Lung (tissue), 12 donors: ENCODE results near the gene APOL1. TPM values are rescaled to one million over a fixed set of nuclear protein-coding genes. Genes with fewer than 3 reads are reported as not detected.
"Not testable (repeated sequence)": the region's sequence is repeated elsewhere in the genome, so short reads cannot be mapped to it uniquely, and the experiment has no call there.

Experiments used
- ATAC-seq: fragments of 200-7000 bp; cut with Tn5 transposase; one replicate; pipeline ENCODE4 v1.9.1; 2020; ENCODE audit warnings: moderate number of reproducible peaks; ENCODE audit not compliant: insufficient read depth, low FRiP score
- DNase-seq, 3 donors: peaks; one replicate each; pipeline ENCODE4 v3.0.0-alpha.2; 2013 to 2017
- H3K27ac ChIP-seq, 2 donors: one replicate each; pipeline ENCODE4 v1.5.1; 2013; ENCODE audit warnings: mild to moderate bottlenecking in 2 of 2, moderate library complexity in 2 of 2, control low read depth in 1 of 2, inconsistent platforms in 1 of 2, low read depth in 1 of 2, low read length in 1 of 2
- H3K27me3 ChIP-seq, 3 donors: one replicate each; pipeline ENCODE4 v1.5.1; 2013; ENCODE audit warnings: low read length in 2 of 3; ENCODE audit not compliant: control insufficient read depth in 3 of 3, insufficient read depth in 3 of 3
- H3K36me3 ChIP-seq, 4 donors: one replicate each; pipeline ENCODE4 v1.5.1; 2013; ENCODE audit warnings: low read length in 4 of 4, mild to moderate bottlenecking in 1 of 4, moderate library complexity in 1 of 4; ENCODE audit not compliant: control insufficient read depth in 4 of 4, insufficient read depth in 4 of 4
- H3K4me1 ChIP-seq, 5 donors: one replicate each; pipeline ENCODE4 v1.5.1; 2013; ENCODE audit warnings: low read length in 5 of 5, mild to moderate bottlenecking in 2 of 5, moderate library complexity in 1 of 5; ENCODE audit not compliant: control insufficient read depth in 5 of 5, insufficient read depth in 5 of 5
- H3K4me3 ChIP-seq: one replicate; pipeline ENCODE4 v1.5.1; 2013; ENCODE audit warnings: mild to moderate bottlenecking, control low read depth, moderate library complexity
- H3K9ac ChIP-seq, 2 donors: one replicate each; pipeline ENCODE4 v1.5.1; 2013; ENCODE audit warnings: low read length in 2 of 2, control low read depth in 1 of 2; ENCODE audit not compliant: insufficient read depth in 1 of 2
- H3K9me3 ChIP-seq, 4 donors: one replicate each; pipeline ENCODE4 v1.5.1; 2013; ENCODE audit warnings: low read length in 3 of 4, mild to moderate bottlenecking in 1 of 4, moderate library complexity in 1 of 4; ENCODE audit not compliant: control insufficient read depth in 4 of 4, insufficient read depth in 3 of 4
- CTCF ChIP-seq: IDR thresholded peaks from 2 replicates; pipeline ENCODE4 v1.5.1; 2012; ENCODE audit warnings: mild to moderate bottlenecking; ENCODE audit errors: control extremely low read depth, extremely low read depth
- WGBS, 2 donors: extraction: QIAGEN DNeasy Blood & Tissue Kit; methylation state at CpG; one replicate each; pipeline ENCODE4 v1.1.7; 2013; 5-methylcytosine and 5-hydroxymethylcytosine counted together
- polyA plus RNA-seq, 2 donors: library from polyadenylated mRNA; stranded (reverse); fragments of 200-250 nt; gene quantifications; one replicate each; pipeline ENCODE4 v1.2.1, GENCODE V29; 2013
- total RNA-seq, 2 donors: library from RNA; depleted of rRNA in 1 of 2; stranded (reverse); fragments of >200 nt in 1 of 2; gene quantifications; one replicate each; pipeline ENCODE4 v1.2.1, GENCODE V29; 2014 to 2021
- donor health status: control.
- donor health status: control.
- donor health status: Bipolar disorder and iron deficiency.
- donor health status: healthy.
- donor health status: DM: yes; HTN: yes; CAD: no.

Gene APOL1
- total and polyA plus RNA-seq, 4 donors: 32.3 to 75.0 (median 50.2) TPM

GRCh38 chr22:36245805-36246356 lies 7.1 kb upstream of the APOL1 start:
- no peak for TF ChIP-seq CTCF
- no peak for DNase-seq
- no peaks in the 10 kb centered on the region for H3K9me3 ChIP-seq
- no peak overlapping the region for H3K9ac ChIP-seq
- H3K4me1 ChIP-seq: peaks cover 0 to 10% (median 0%) of the 10 kb centered on the region in 5 donors
- H3K4me3 ChIP-seq: no peak overlapping the region
- no peak overlapping the region for H3K27ac ChIP-seq
- WGBS, 2 donors: 69 to 95% methylated on average over 4 of the region's 4 CpGs
- H3K27me3 ChIP-seq: no peaks in the 10 kb centered on the region
- ATAC-seq: no peak
- no peaks in the 10 kb centered on the region for H3K36me3 ChIP-seq

- Histone ChIP-seq H3K9me3 (no peaks in the 10 kb centered on the region), H3K27me3 (no peaks in the 10 kb centered on the region), H3K4me1 (peaks cover 0 to 10% (median 0%) of the 10 kb centered on the region in 5 donors), H3K9ac (no peak overlapping the region), H3K36me3 (no peaks in the 10 kb centered on the region), H3K27ac (no peak overlapping the region), H3K4me3 (no peak overlapping the region)
- DNase-seq: no peak
- WGBS, 2 donors: 82 to 94% methylated on average over 3 of the region's 3 CpGs
- TF ChIP-seq CTCF: no peak
- no peak for ATAC-seq
Observed at GRCh38 chr22:36246718-36247117, 6.2 kb upstream of the APOL1 start.

- DNase-seq (no peak), ATAC-seq (no peak)
- no peaks in the 10 kb centered on the region for H3K9me3 ChIP-seq
- H3K4me3 ChIP-seq: no peak overlapping the region
- H3K27me3 ChIP-seq: no peaks in the 10 kb centered on the region
- no peak overlapping the region for H3K9ac ChIP-seq
- peaks cover 0 to 10% (median under 1%) of the 10 kb centered on the region in 5 donors for H3K4me1 ChIP-seq
- WGBS, 2 donors: 80 to 94% methylated on average over 5 of the region's 5 CpGs
- TF ChIP-seq CTCF: no peak
- H3K36me3 ChIP-seq: no peaks in the 10 kb centered on the region
- no peak overlapping the region for H3K27ac ChIP-seq
Observed at GRCh38 chr22:36247955-36248354, 5.0 kb upstream of the APOL1 start.

GRCh38 chr22:36249160-36249559 lies 3.8 kb upstream of the APOL1 start:
- Histone ChIP-seq H3K27ac (no peak overlapping the region), H3K9me3 (no peaks in the 10 kb centered on the region), H3K27me3 (no peaks in the 10 kb centered on the region), H3K36me3 (no peaks in the 10 kb centered on the region), H3K9ac (no peak overlapping the region), H3K4me3 (no peak overlapping the region), H3K4me1 (peaks cover 0 to 13% (median 7%) of the 10 kb centered on the region in 5 donors)
- TF ChIP-seq CTCF: no peak
- DNase-seq (no peak), ATAC-seq (no peak)
- 95 to 96% methylated on average over 2 of the region's 2 CpGs for WGBS, 2 donors

- H3K4me3 ChIP-seq, H3K9ac ChIP-seq, DNase-seq, H3K27ac ChIP-seq, H3K27me3 ChIP-seq, H3K36me3 ChIP-seq, ATAC-seq, H3K9me3 ChIP-seq: not testable (repeated sequence)
- WGBS, 2 donors: 93 to 95% methylated on average over 24 of the region's 24 CpGs
- peaks cover 0 to 23% (median 7%) of the 10 kb centered on the region in 5 donors for H3K4me1 ChIP-seq
Observed at GRCh38 chr22:36250292-36250960, 2.5 kb upstream of the APOL1 start.
